HG02981 (cell line): Measurements from ENCODE around the gene OR4N2.
"Not testable (repeated sequence)": the region's sequence is repeated elsewhere in the genome, so short reads cannot be mapped to it uniquely, and the experiment has no call there.

ENCODE experiments used
- ATAC-seq: cut with Tn5 transposase; IDR thresholded peaks from one replicate; pipeline ENCODE4 v1.9.1; 2021; ENCODE audit warnings: mild to moderate bottlenecking, moderate library complexity; ENCODE audit not compliant: unreplicated experiment

The OR4N2 gene

DNA sequence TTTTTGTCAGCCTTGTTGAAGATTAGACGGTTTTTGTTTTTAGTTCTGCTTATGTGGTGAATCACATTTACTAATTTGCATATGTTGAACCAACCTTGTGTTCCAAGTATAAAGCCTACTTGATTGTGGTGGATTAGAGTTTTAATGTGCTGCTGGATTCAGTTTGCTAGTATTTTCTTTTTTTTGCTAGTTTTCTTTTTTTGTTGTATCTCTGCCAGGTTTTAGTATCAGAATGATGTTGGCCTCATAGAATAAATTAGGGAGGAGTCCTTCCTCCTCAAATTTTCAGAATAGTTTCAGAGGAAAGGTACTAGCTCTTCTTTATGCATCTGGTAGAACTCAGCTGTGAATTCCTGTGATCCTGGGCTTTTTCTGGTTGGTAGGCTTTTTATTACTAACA, at the start of gene OR4N2:
TSS of gene OR4N2 (plus strand) at position 301 of the 400 bp plus-strand sequence. CDS start 23,679 bp downstream, outside the sequence.
- not testable (repeated sequence) for ATAC-seq

GRCh38 chr14:19754172-19754571, 49.4 kb upstream of the OR4N2 start:
- no peak for ATAC-seq

GRCh38 chr14:19771491-19771890, 32.1 kb upstream of the OR4N2 start:
- not testable (repeated sequence) for ATAC-seq

DNA sequence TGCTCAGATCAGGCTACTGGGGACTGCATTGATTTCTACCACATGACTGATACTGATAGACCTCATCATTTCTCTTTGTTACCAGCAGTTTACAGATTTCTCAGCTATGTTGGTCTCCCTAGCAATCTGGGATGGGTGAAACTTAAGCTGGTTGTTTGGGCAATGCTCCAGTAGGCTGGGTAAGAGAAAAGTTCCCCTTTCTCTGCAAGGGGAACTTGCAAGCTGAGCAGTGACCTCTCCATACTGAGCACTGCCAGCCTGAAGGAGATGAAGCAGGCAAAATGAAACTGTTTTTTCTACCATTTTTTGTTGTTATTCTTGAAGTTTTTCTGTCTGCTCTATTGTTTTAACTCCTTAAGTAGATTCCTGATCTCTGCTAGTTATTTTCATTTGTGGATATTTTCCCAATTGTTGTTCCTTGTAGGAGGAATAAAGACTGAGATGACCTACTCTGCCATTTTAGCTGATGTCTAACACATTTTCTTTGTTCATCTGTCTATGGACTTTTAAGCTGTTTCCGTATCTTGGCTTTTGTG, 31.6 kb upstream of the OR4N2 start:
- no peak for ATAC-seq

DNA sequence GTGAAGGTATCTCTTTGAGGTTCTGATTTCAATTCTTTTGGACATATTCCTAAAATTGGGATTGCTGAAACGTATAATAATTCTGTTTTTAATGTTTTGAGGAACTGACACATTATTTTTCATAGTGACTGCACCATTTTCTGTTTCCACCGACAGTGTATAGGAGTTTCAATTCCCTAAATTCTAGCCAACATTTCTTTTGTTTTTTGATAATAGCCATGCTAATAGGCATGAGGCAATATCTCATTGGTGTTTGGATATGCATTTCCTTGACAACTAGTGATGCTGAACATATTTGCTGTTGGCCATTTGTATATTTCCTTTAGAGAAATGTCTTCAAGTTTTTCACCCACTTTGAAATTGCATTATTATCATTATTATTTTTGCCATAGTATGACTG, 31.1 kb upstream of the OR4N2 start:
- ATAC-seq = not testable (repeated sequence)

DNA sequence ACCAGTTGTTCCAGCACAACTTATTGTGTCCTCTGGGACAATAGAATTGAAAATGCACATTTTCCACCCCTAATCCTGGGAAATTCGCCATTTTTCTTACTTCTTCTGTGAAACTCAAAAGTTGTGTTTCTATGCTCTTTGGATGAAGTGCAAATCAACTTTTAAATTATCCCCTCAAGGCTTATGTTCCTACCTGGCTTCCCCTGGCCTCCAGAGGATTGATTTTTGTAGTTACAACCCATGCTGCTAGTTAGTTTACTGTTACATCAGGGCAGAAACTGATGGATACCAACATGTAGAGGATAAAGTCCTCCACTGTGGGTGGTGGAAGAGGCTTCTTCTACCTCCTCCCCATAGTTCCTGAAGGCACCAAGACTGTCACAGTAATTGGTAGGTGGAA, 30.4 kb upstream of the OR4N2 start, which contains the start of gene OR4M1:
TSS of gene OR4M1 (plus strand) at position 301 of the 400 bp plus-strand sequence. CDS start 6,819 bp downstream, outside the sequence.
- not testable (repeated sequence) for ATAC-seq

DNA sequence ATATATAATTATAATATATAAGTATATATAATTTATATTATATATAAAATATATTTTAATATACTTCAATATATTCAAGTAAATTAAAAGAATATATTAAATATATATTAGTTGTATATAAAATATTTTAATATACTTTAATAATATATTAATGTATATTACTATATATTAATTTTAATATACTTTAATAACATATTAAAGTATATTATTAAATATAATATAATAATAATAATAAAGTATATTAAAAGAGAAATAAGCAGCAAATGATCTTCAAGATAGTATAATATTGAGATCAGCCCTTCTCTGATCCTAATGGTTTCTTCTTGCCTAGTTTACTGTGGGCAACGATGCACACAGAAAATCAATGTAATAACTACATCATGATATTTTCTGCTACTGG, 28.0 kb upstream of the OR4N2 start:
- no peak for ATAC-seq

- ATAC-seq = not testable (repeated sequence)
Observed at GRCh38 chr14:19785848-19786247, 17.7 kb upstream of the OR4N2 start.

DNA sequence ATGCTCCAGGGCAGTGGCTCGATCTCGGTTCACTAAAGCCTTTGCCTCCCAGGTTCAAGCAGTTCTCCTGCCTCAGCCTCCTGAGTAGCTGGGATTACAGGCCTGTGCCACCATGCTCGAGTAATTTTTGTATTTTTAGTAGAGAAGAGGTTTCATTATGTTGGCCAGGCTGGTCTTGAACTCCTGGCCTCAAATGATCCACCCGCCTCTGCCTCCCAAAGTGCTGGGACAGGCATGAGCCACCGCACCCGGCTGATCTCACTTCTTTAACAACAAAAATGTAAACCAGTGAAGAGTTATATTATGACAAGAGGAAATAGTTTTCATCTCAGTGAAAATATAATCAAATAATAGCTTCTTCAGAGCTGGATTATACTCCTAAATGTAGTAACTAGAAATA, 16.3 kb upstream of the OR4N2 start:
- not testable (repeated sequence) for ATAC-seq

GRCh38 chr14:19788150-19788549, 15.4 kb upstream of the OR4N2 start:
- ATAC-seq = not testable (repeated sequence)

GRCh38 chr14:19796520-19797108, 7.0 kb upstream of the OR4N2 start:
- not testable (repeated sequence) for ATAC-seq

GRCh38 chr14:19799880-19800279, 3.7 kb upstream of the OR4N2 start:
- no peak for ATAC-seq

DNA sequence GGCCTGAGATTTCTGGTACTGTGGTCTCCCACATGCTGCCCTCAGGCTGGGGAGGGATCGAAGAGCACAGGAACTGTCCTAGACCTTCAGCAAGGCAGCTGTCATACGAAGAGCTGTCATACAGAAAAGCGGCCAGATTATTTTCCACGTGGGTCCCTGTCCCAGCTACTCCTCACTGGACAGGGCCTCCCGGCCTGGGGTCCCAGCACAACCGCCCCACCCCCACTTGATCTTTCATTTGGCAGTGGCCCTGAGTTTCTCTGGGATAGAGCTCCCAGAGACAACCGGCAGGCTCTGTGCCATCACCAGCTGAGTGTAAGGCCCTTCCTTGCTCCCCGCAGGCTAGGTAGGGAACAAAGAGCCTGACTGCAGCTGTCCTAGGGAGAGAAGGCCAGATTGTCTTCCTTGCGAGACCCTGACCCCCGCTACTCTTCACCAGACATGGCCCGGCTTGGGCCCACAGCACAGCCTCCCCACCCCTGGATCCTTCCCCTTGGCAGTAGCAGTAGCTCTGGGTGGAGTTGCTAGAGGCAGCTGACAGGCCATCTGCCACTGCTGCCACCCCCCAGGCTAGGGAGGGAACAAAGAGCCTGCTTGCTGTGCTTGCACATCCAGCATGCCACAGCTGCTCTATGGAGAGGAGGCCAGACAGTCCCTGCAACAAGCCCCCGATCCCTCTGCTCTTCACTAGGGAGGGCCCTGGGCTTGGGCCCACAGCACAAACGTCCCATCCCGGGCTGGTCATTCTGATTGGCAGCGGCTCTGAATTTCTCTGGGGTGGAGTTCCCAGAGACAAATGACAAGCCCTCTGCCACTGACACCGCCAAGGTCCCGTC, 3.1 kb upstream of the OR4N2 start:
- no peak for ATAC-seq

DNA sequence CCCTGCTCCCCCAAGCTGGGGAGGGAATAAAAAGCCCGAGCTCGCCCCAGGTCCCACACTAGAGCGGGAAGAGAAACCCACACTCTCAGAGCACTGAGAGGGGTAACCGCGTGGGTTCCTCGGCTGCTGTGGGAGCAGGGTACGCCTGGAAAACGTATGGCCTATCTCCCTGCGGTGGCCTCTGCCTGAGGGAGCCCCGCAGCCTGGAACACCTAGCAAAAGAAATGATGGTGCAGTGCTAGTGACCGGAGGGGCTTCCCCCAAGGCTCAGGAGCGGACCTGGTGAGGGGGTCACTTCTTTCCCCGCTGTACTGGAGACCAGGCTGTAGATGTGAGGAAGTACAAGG, 2.5 kb upstream of the OR4N2 start:
- no peak for ATAC-seq

DNA sequence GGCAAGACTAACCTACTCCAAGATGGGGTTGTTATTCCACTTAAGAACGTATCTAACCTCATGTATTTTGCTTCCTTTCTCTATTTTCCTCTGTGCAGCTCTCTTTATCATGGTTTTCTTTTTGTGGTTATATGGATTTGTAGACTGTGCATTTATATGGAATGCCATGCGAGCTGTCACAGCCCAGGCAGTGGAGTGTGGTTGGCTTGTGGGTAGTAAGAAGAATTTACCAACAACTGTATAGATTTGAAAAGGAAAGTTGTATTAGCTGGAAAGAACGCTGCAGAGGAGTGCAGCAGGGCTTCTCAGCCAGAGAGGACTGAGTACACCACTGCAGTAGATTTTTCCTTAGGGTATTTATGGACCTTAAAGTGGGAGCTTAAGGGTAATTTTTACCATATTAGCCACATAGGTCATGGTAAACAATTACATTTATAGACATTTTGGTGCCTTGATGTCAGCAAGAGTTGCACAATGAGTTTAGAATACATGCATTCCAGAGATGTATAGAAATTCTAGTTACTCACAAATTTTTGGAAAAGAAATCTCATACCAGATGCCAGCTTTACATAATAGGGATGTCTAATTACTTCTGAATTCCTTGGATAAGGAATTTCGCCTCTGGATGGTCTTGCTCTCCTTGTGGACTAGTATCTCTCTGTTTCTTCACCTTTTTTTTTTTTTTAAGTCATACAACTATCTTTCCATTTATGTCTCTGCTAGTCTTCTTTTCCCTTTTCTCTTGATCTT, 9.8 kb downstream of the OR4N2 start:
- not testable (repeated sequence) for ATAC-seq

GRCh38 chr14:19819879-19820278, 16.3 kb downstream of the OR4N2 start:
- ATAC-seq = not testable (repeated sequence)

GRCh38 chr14:19821016-19821415, 17.4 kb downstream of the OR4N2 start:
- ATAC-seq = not testable (repeated sequence)

DNA sequence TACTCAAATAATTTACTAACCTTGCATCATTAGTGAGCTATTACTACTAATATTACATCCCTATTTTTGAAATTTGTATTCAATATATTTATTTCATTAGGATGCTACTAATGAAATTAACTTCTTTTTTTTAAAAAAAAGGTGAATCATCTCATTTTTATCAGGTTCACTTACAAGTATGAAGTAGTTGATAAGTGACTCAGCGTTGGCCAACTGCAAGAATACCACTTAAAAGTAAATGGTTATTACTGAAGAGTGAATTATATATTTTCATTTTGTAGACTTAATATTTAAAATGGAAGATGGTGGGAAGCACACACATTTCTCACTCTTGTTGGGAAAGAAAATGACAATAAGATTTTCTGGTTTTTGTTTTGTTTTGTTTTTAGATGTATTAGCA, 19.6 kb downstream of the OR4N2 start:
- no peak for ATAC-seq

DNA sequence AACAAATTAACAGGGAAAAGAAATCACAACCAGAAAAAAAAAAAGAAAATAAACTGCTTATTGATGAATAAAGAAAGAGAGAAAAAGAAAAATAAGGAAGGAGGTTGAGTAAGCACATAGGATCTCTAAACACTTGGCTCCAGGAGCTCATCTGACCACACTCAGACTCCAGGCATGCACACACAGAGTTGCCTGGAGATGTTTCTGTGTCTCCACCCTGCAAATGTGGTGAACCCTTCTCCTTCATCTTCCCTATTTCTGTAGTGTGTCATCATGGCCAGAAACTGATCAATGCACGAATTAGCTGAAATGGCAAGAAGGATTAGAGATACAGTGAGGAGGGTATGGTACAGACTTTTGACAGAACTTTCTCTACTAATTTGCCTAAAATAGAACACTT, 20.2 kb downstream of the OR4N2 start:
- no peak for ATAC-seq

GRCh38 chr14:19827626-19828244, 24.2 kb downstream of the OR4N2 start:
- ATAC-seq = not testable (repeated sequence)

DNA sequence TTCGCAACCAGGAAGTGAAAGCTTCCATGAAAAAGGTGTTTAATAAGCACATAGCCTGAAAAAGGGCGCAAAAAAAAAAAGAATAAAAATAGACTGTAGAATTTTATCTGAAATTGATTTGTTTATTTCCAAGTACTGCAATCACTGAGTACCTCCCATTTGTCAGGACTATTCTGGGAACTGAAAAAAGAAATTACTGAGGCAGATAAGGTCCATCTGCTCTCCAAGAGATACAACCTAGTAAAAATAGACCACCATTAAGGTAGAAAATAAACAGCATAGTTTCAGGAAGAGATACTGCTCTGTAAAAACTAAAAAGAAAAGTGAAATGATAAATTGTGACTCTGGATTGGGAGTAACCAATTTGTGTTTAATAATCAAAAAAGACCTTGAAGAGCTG, 24.7 kb downstream of the OR4N2 start:
- no peak for ATAC-seq
